Measurements from ENCODE around the gene ESF1. TPM values are rescaled to one million over a fixed set of nuclear protein-coding genes. Genes with fewer than 3 reads are reported as not detected.
"Not testable (repeated sequence)": the region's sequence is repeated elsewhere in the genome, so short reads cannot be mapped to it uniquely, and the experiment has no call there.

ESF1 gene
- total RNA-seq, 2 experiments from 2014 or later, result 25.2 to 27.5 TPM

DNA sequence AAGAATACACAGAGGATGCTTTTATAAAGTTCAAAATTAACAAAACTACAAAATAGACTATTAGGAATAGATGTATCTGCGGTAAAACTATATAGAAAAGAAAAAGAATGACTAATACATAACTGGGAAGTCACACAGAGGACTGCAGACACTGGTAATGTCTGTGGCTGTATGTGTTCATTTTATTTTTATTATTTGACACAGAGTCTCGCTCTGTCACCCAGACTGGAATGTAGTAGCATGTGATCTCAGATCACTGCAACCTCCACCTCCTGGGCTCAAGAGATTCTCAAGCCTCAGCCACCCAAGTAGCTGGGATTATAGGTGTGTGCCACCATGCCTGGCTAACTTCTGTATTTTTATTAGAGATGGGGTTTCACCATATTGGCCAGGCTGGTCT, 38.9 kb downstream of the ESF1 start:
- CTCF ChIA-PET, result no interaction called here
- POLR2A ChIA-PET, result no interaction called here

DNA sequence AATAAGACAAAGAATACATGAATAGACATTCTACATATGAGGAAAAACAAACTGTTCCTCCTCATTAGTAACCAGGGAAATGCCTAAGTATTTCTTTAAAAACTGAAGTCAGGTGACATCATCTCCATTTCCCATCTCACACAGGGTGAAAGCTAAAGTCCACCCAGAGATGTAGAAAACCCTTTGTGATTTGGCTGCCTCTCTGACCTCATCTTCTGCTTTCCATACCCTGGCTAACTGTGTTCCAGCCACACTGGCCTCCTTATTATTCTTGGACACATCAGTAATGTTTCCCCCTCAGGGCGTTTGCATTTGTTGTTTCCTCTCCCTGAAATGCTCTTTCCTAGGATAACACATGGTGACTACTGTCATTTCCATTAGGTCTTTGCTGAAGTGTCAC, 40.4 kb downstream of the ESF1 start:
- ChIA-PET CTCF (no interaction called here), POLR2A (no interaction called here)

DNA sequence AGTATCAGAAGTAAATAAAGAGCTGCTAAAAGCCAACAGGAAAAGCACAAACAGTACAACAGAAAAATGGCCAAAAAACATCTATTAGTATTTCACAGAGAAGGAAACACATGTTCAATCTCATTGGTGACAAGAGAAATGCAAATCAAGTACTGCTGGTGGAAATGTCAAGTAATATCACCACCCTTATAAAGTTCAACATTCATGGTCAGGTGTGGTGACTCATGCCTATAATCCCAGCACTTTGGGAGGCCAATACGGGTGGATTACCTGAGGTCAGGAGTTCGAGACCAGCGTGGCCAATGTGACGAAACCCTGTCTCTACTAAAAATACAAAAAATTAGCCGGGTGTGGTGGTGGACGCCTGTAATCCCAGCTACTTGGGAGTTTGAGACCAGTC, 42.8 kb downstream of the ESF1 start:
- ChIA-PET POLR2A (no interaction called here), CTCF (no interaction called here)

DNA sequence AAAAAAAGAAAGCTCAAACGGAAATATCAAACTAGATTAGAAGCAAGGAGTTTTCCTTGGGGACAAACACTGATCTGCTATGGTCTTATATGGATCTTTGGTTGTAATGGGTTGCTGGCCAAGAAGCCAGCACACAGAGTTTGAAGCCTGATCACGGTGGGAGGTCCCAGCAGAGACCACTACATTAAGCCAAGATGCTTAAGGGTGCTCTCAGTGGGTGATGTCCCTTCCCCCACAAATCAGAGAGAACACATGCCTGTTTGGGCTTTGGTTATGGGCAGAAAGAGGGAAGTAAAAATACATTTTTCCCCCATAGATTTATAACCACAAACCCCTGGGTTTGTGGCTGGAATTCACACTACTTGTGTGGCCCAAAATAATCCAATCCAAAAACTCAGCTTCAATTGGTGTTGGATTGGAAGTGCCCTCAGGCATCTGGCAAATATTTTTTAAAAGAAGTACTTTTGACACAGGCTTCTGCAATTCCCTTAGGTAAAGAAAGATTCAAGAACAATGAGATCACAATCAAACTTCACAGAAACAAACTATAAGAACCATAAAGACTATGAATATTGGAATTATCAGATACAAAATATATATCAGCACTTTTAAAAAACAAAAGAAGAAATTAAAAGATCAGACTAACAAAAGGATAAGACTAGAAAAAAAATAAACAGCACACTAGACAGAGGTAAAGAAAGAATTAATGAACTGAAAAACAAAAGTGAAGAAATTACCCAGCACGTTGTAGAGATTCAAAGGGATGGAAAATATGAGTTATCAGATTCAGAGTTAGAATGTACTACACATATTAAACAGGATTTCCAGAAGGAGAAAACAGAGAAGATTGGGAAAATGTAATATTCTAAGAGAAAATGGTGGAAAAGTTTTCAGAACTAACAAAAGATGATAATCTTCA, 44.7 kb downstream of the ESF1 start:
- CTCF ChIA-PET, result no interaction called here

DNA sequence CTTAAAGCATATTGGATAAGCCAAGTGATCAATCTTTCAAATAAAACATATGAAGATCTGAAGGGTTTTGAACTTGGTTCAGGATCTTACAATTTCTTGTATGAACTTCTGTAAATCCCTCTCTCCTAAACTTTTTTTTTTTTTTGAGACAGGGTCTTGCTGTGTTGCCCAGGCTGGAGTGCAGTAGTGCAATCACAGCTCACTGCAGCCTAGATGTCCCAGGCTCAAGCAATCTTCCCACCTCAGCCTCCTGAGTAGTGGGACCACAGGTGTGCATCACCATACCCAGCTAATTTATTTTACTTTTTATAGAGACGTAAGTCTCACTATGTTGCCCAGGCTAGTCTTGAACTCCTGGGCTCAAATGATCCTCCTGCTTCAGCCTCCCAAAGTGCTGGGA, 46.5 kb downstream of the ESF1 start:
- CTCF ChIA-PET, POLR2A ChIA-PET: not testable (repeated sequence)

More for the DNA sequence above, 44.7 kb downstream of the ESF1 start:
- POLR2A ChIA-PET, result no interaction called here

DNA sequence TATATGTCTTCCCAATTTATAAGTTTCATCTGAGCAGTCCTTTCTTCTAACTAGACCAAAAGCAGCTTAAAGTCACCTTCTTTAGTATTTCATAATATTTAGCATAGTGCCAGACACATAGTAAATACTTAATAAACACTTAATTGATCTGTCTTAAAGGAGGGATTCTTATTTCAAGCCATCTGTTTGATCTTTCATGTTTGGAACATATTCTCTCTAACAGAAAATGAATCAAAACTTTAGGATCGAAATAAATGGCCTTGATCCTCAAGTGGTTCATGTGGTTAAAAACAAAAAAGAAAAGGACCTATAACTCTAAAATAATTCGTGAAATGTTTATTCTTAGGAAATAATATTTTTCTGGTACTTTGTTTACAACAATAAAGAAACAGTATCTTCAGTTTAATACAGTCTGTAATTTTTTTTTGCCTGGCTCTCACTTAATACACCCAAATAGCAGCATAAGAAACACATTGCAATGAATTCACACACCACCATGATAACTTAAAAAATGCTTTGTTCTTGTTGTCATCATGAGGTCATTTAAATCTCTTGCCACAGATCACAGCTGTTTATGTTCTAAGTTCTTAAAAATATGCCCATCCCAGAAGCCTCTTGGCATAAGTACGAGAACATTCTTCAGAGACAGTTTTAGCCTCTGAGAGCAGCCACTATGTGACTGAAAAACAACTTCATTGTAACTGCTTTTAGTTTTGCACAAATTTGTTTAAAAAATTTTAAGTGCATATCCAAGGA, 48.1 kb downstream of the ESF1 start:
- POLR2A ChIA-PET, result no interaction called here
- CTCF ChIA-PET, result interaction anchor here (1.2 kb wide), 1 partner anchor 8 kb away, joined by 3 read pairs; no protein-coding TSS in a partner anchor

DNA sequence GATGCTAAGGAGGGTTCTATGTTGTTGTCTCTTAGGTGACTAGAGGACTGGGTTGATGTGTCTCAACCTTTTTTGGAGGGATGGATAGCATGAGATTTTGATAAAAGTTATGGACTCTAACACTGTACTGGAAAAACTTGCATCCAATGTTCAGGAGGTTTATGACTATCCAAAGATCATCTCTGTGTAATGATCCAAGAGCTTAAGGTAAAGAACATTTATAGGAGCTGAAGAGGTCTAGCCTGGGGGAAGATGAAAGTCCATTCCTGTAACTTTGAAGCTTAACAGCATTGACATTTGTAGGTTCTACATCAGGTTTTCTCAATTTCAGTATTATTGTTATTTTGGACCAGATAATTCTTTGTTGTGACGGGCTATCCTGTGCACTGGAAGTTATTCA, 48.9 kb downstream of the ESF1 start:
- ChIA-PET POLR2A (no interaction called here), CTCF (no interaction called here)

DNA sequence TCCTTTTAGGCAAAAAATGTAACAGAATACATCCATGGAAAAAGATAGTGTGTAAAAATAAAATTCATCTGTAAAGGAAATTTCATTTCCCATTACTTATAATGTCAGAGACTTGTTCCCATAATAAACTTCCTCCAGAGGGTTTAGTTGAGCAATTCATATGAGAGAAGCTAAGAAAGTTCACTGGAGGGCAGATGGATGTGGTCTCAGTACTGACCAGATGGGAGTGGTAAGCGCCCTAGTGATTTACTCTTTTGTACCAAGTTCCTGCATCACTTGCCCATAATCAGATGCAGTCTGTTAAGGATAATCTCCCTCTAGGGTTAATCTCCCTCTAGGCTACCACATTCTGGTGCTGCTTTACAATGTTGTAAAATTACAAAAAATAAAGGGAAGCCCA, 61.7 kb downstream of the ESF1 start:
- ChIA-PET POLR2A (no interaction called here), CTCF (no interaction called here)

DNA sequence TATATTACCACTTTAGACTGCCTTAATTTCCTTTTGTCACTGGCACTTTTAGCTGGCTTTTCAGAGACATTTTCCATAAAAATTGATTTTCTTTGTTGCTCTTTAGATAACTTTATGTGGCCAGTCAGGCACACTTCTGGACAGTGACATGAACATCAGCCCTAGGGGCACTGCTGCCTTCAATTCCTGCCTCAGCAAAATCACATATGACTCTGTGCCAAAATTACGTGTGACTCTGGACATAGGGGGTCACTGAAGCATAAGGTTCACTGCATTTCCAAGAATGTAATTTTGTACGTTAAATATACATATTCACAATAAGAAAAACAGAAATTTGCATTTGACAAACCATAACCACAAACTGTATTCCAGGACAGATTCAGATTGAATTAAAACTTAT, 66.5 kb downstream of the ESF1 start:
- ChIA-PET POLR2A (no interaction called here), CTCF (no interaction called here)

DNA sequence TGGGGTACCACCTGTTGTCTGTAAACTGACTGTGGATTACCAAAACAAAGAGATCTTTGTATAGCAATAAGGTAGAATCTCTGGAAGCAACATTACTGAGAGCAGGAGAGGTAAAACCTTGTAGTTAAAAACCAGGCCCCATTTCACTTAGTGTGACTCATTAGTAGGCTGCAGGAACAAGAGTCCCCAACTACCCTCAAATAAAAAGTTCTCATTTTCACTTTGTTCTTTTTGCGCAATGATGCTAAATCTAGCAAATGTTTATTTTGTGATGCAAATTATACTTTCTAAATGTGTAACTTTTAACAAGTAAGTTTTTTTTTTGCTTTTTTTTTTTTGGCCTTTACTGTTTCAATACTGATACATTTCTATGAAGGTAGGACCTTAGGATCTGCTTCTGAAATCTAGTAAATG, 67.1 kb downstream of the ESF1 start:
- ChIA-PET POLR2A (no interaction called here), CTCF (no interaction called here)

DNA sequence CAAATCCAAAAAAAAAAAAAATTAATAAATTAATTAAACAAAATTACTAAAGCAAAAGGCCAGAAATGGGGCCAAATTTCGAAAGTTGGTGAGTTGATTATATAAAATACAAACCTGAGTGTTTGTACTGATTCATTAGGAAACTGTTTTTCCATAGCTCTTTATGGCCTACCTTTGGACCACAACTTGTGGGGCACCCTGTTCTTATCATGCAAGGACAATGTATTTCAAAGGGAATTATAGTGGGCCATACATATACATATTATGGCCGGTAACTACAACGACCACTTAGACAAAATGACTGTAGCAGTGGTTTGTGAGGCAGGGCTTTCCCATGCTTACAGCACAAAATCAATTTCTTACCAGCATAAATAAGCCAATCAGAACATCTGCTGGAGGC, 69.5 kb downstream of the ESF1 start:
- ChIA-PET POLR2A (no interaction called here), CTCF (no interaction called here)

DNA sequence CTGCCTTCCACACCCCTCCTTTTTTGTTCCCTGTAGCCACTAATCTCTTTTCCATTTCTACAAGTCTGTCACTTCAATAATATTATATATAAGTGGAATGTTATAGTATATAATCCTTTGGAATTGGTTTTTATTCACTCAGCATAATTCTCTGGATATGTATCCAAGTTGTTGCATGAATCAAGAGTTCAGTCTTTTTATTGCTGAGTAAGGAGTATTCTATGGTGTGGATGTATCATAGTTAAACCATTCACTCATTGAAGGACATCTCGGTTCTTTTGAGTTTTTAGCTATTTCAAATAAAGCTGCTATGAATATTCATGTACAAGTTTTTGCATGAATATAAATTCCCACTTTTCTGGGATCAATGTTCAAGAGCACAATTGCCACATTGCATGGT, 76.5 kb downstream of the ESF1 start:
- CTCF ChIA-PET, result no interaction called here
- POLR2A ChIA-PET, result no interaction called here

DNA sequence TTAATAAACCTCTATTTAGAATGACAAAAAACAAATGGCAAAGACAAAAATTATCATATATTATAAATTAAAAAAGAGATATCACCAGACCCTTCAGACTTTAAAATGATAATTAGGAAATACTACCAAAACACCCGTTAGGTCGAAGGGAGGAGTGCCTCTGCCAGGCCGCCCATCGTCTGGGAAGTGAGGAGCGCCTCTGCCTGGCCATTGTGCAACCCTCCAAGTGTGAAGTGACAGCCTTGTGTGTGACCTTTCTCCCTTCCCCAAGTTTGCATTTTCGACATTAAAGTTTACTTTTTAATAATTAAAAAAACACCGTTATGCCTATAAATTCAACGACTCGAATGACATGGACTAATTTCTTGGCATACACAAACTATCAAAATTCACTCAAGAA, 81.5 kb downstream of the ESF1 start:
- ChIA-PET POLR2A (no interaction called here), CTCF (no interaction called here)

DNA sequence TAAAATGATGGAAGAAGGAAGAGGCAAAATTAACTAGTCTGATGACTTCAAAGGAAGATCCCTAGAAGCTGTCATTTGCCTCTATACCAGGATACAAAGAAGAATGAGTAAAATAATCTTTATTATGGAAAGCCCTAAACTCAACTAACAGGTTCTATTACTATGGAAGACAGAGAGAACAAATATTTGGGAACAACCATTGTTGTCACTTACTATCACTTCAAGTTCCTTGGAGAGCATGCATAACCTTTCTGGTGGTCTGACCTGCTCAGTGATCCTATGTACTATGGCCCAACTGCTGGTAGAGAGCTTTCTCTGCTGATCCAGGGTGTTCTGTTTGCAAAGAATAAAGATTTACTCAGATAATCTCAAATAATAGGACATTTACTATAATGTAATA, 83.2 kb downstream of the ESF1 start:
- POLR2A ChIA-PET, result no interaction called here
- CTCF ChIA-PET, result no interaction called here

DNA sequence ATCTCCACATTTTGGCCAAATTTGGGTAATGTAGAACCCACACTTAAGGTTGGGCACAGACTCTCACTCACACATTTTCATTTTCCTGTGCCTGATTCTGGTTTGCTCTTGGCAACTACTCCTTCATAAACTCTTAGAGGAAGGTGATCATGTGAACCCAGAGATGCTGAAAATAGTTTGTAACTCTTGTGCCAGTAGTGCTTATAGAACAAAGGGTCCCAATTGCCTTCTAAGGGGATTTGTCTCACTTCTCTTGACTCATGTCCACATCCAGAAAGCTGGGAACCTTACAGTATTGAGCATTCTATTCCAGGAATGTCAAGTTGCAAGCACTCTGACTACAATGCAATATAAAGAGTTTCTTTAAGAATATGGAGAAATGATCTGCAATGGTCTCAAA, 84.0 kb downstream of the ESF1 start:
- POLR2A ChIA-PET, result no interaction called here
- CTCF ChIA-PET, result no interaction called here

DNA sequence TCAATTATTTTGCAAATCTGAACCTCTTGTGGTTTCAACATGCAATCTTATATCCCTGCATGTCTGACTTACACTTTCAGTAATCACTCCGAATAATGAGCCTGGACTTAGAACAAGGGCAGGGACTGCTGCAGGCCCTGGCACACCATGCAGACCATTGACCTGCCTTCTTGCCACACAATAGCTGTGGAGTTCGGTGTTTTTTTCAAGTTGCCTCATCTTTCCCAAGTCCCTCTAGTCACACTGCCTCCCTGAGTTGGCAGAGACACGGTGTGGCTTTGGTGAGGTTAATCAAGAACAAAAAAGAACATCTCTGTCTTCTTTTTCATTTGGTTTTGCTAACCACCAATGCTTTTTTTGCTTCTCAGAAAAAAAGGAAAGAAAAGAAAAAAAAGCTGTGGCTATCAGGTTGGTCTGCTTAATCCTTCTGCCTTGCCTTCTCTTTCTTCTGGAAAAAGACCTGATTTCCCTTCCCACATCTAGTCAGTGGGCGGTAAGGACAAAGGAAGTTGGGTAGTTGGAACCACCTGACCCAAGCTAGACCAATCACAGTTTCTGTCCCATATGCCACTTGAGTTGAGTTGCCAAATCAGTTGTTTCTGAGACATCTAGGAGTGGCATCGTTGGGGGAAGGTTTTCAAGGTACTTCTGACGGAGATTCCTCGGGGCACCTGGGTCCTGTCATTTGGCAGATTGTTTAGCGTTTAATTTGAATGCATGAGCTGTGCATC, 90.1 kb downstream of the ESF1 start:
- ChIA-PET CTCF (no interaction called here), POLR2A (interaction anchor here (0.6 kb wide), 1 partner anchor 339 kb away, joined by 3 read pairs; no protein-coding TSS in a partner anchor)

DNA sequence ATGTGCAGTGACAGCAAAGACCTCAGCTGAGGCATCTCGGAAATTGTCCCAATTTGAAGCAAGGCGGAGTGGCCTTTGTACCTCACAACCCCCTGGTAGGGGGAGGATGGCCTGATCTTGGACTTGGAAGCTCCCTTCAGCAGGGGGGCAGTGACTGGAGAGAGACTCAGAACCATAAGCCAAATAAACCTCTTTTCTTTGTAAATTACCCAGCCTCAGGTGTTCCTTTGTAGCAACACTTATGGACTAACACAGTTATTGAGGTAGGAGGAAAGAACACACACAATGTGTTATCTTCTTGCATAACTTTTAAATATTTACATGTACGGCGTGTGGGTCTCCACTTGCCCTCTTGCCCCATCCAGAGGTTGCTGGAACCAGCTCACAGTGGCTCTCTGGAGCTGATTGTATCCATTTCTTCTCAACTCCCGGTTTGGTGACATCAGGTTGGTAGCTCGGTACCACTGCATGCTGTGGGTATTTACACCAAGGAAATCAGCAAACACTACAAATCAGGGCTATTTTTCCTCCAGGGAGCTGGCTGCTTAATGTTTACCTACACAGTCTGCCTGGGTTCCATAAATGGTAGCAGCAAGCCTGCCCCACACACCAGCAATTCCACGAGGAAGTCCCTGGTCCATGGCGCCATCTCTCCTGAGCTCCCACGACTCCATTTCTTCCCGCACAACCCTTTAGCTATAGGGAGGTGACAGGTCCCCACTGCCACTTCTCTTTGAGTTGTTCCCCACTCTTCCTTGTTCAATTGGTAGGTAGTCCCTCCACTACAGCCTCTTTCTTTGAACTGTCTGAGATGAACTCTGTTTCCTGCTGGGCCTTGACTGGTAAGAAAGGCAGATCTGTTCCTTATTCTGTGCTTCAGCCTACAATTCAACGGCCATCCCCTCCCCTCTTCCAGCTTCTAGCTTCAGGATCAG, 91.7 kb downstream of the ESF1 start:
- CTCF ChIA-PET, result interaction anchor here (0.7 kb wide), 1 partner anchor 146 kb away, joined by 6 read pairs; no protein-coding TSS in a partner anchor
- POLR2A ChIA-PET, result no interaction called here

DNA sequence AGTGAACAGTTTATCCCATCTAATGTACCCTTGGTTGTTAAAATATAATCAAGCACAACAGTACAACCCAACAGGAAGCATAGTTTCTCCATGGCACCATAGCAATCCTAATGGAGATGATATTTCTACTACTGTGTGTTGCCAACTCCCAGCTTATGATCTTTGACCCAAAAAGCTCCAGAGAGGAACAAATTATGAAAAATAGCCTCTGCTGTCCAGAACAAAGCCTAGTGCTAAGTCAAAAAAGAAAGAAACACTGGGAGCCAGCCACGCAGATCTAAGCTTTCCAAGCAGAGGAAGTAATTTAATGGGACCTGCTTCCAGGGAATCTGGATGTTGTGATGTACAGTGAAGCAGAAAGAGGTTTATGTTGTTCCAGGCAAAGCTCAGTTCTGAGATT, 93.8 kb downstream of the ESF1 start:
- POLR2A ChIA-PET, result no interaction called here
- CTCF ChIA-PET, result no interaction called here

DNA sequence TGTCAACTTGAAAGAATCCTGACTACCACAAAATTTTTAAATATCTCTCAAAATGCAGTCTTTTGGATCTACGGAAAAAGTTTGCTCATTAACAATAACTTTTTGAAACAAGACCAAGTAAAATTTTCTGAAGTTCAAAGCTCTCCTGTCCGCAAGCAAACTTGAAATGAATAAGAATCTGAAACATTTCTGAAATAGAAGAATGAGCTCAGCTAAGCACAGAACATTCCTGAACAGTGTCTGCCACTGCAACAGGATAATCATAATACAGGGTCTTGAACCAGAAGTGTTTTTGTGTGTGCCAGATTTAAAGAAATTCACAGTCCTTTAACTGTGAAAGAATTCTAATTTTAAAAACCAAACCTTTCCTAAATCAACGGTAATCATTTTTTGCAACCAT, 96.9 kb downstream of the ESF1 start:
- POLR2A ChIA-PET, result no interaction called here
- CTCF ChIA-PET, result no interaction called here

DNA sequence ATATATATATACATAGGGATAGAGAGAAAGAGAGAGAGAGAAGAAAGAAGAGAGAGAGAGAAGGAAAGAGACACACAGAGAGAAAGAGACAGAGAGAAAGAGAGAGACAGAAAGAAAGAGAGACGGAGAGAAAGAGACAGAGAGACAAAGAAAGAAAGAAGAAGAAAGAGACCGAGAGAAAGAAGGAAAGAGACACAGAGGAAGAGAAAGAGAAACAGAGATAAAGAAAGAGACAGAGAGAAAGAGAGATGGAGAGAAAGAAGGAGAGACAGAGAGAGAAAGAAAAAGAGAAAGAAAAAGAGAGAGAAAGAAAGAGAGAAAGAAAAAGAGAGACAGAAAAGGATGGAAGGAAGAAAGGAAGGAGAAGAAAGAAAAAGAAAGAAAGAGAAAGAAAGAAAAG, 99.1 kb downstream of the ESF1 start:
- POLR2A ChIA-PET, result no interaction called here
- CTCF ChIA-PET, result no interaction called here
